ENCODE results near the gene AVP. TPM values are rescaled to one million over a fixed set of nuclear protein-coding genes. Genes with fewer than 3 reads are reported as not detected.

The AVP gene, protein sequence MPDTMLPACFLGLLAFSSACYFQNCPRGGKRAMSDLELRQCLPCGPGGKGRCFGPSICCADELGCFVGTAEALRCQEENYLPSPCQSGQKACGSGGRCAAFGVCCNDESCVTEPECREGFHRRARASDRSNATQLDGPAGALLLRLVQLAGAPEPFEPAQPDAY
- polyA plus RNA-seq: not detected in 2 replicates
- polyA minus RNA-seq: not detected in 2 replicates

DNA sequence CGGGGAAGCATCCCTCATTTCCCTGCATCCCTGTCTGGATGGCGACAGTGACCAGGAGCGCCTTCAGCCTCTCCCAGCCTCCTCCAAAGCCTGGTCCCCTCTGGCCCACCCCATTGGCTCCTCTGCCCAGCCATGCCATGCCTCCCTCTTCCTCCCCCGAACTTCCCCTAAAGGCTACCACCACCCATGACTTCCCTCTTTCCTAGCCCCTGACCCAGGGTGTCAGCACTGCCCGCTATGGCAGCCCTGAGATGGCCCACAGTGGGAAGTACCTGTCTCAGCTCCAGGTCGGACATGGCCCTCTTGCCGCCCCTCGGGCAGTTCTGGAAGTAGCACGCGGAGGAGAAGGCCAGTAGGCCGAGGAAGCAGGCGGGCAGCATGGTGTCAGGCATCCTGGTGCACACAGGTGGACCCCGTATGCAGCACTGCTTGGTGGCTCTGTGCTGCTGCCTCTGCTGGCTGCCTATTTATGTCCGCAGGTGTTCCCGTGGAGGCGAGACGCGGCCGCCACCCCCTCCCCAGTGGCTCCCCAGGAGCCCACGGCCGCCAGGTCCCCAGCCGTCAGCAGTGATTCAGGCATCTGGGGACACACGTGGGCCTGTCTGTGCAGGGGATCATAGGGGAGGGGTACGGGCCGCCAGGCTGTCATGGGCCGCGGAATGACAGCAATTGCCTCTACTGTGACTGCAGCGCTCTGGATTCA lies at the start of gene AVP:
Gene AVP, minus strand, starts transcription at position 442 of the 703 bp plus-strand sequence. Its CDS starts 50 bp downstream, at position 392.
- Histone ChIP-seq H3K79me2 (replicated peaks; ENCODE audit: insufficient read depth, low read length) (no peaks in the 10 kb centered on the region), H3K27ac (ENCODE audit: low read length) (no peak within 1 kb of the TSS), H2AFZ (ENCODE audit: low read depth, low read length) (no peak within 1 kb of the TSS), H3K27me3 (ENCODE audit: insufficient read depth, low read depth, low read length) (peaks cover 37% of the 10 kb centered on the region), H3K9me2 (ENCODE audit: insufficient read depth, low read length) (no peaks in the 10 kb centered on the region), H3K4me3 (ENCODE audit: low read length) (no peak within 1 kb of the TSS), H3K9ac (ENCODE audit: low read length) (no peak within 1 kb of the TSS), H3F3A (ENCODE audit: insufficient read depth, low read length, poor library complexity, severe bottlenecking) (no peaks in the 10 kb centered on the region), H3K4me2 (ENCODE audit: low read length) (no peak within 1 kb of the TSS), H4K20me1 (ENCODE audit: insufficient read depth) (no peaks in the 10 kb centered on the region), H3K36me3 (ENCODE audit: insufficient read depth, low read length) (no peaks in the 10 kb centered on the region), H3K9me3 (ENCODE audit: low read length) (no peaks in the 10 kb centered on the region)
- TF ChIP-seq TAF1 (IDR thresholded peaks at IDR 0.05; ENCODE audit: low read depth) (no peak), SMC3 (conservative IDR thresholded peaks at IDR 0.05; ENCODE audit: poor library complexity) (no peak), POLR2AphosphoS5 (IDR thresholded peaks at IDR 0.05) (no peak), EP300 (conservative IDR thresholded peaks at IDR 0.05; ENCODE audit: poor library complexity, severe bottlenecking) (no peak), EZH2 (IDR thresholded peaks at IDR 0.05; ENCODE audit: borderline replicate concordance, insufficient read depth, low read length, poor library complexity, severe bottlenecking) (no peak), MXI1 (conservative IDR thresholded peaks at IDR 0.05; ENCODE audit: poor library complexity, severe bottlenecking) (no peak), RAD21 (conservative IDR thresholded peaks at IDR 0.05) (no peak)
- TF ChIP-seq, protein P1, sequence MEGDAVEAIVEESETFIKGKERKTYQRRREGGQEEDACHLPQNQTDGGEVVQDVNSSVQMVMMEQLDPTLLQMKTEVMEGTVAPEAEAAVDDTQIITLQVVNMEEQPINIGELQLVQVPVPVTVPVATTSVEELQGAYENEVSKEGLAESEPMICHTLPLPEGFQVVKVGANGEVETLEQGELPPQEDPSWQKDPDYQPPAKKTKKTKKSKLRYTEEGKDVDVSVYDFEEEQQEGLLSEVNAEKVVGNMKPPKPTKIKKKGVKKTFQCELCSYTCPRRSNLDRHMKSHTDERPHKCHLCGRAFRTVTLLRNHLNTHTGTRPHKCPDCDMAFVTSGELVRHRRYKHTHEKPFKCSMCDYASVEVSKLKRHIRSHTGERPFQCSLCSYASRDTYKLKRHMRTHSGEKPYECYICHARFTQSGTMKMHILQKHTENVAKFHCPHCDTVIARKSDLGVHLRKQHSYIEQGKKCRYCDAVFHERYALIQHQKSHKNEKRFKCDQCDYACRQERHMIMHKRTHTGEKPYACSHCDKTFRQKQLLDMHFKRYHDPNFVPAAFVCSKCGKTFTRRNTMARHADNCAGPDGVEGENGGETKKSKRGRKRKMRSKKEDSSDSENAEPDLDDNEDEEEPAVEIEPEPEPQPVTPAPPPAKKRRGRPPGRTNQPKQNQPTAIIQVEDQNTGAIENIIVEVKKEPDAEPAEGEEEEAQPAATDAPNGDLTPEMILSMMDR (IDR thresholded peaks at IDR 0.05; ENCODE audit: poor library complexity, severe bottlenecking): no peak
- TF ChIP-seq, protein P2, sequence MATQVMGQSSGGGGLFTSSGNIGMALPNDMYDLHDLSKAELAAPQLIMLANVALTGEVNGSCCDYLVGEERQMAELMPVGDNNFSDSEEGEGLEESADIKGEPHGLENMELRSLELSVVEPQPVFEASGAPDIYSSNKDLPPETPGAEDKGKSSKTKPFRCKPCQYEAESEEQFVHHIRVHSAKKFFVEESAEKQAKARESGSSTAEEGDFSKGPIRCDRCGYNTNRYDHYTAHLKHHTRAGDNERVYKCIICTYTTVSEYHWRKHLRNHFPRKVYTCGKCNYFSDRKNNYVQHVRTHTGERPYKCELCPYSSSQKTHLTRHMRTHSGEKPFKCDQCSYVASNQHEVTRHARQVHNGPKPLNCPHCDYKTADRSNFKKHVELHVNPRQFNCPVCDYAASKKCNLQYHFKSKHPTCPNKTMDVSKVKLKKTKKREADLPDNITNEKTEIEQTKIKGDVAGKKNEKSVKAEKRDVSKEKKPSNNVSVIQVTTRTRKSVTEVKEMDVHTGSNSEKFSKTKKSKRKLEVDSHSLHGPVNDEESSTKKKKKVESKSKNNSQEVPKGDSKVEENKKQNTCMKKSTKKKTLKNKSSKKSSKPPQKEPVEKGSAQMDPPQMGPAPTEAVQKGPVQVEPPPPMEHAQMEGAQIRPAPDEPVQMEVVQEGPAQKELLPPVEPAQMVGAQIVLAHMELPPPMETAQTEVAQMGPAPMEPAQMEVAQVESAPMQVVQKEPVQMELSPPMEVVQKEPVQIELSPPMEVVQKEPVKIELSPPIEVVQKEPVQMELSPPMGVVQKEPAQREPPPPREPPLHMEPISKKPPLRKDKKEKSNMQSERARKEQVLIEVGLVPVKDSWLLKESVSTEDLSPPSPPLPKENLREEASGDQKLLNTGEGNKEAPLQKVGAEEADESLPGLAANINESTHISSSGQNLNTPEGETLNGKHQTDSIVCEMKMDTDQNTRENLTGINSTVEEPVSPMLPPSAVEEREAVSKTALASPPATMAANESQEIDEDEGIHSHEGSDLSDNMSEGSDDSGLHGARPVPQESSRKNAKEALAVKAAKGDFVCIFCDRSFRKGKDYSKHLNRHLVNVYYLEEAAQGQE (IDR thresholded peaks at IDR 0.05; ENCODE audit: borderline replicate concordance): no peak

DNA sequence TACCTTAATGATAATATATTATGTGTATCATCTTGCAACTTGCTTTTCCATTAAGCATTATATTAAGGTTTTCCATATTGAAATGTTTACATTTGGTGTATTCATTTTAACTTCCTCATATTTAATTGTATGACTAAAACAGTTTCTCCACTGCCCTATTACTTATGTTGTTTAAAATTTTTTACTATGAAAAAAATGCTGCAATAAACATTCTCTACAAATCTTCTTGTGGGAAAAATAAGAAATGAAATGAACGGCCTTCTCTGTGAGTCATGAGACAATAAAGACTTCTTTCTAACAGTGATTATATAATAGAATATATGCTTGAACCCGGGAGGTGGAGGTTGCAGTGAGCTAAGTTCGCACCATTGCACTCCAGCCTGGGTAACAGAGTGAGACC lies 49.6 kb upstream of the AVP start:
- Histone ChIP-seq H3K4me3 (ENCODE audit: low read length) (no peak overlapping the region), H3K9ac (ENCODE audit: low read length) (no peak overlapping the region), H3K27ac (ENCODE audit: low read length) (no peak overlapping the region), H3K36me3 (ENCODE audit: insufficient read depth, low read length) (no peaks in the 10 kb centered on the region), H3K9me2 (ENCODE audit: insufficient read depth, low read length) (no peaks in the 10 kb centered on the region), H2AFZ (ENCODE audit: low read depth, low read length) (no peak overlapping the region), H3K9me3 (ENCODE audit: low read length) (no peaks in the 10 kb centered on the region), H3K4me2 (ENCODE audit: low read length) (no peak overlapping the region), H4K20me1 (ENCODE audit: insufficient read depth) (no peaks in the 10 kb centered on the region), H3K79me2 (replicated peaks; ENCODE audit: insufficient read depth, low read length) (peaks cover 3% of the 10 kb centered on the region), H3F3A (ENCODE audit: insufficient read depth, low read length, poor library complexity, severe bottlenecking) (no peaks in the 10 kb centered on the region), H3K27me3 (ENCODE audit: insufficient read depth, low read depth, low read length) (no peaks in the 10 kb centered on the region)
- TF ChIP-seq RAD21 (conservative IDR thresholded peaks at IDR 0.05) (no peak), SMC3 (conservative IDR thresholded peaks at IDR 0.05; ENCODE audit: poor library complexity) (no peak), MXI1 (conservative IDR thresholded peaks at IDR 0.05; ENCODE audit: poor library complexity, severe bottlenecking) (no peak), POLR2AphosphoS5 (IDR thresholded peaks at IDR 0.05) (no peak), EZH2 (IDR thresholded peaks at IDR 0.05; ENCODE audit: borderline replicate concordance, insufficient read depth, low read length, poor library complexity, severe bottlenecking) (no peak), EP300 (conservative IDR thresholded peaks at IDR 0.05; ENCODE audit: poor library complexity, severe bottlenecking) (no peak), TAF1 (IDR thresholded peaks at IDR 0.05; ENCODE audit: low read depth) (no peak)
- TF ChIP-seq, protein P1 (IDR thresholded peaks at IDR 0.05; ENCODE audit: poor library complexity, severe bottlenecking): no peak
- TF ChIP-seq, protein P2 (IDR thresholded peaks at IDR 0.05; ENCODE audit: borderline replicate concordance): no peak
